Islet precursor cell (in vitro differentiated cells): ENCODE results near the gene CNPPD1.

ENCODE experiments used
- DNase-seq: peaks from one replicate; pipeline ENCODE4 v3.0.0-alpha.2; 2018

Gene CNPPD1

DNA sequence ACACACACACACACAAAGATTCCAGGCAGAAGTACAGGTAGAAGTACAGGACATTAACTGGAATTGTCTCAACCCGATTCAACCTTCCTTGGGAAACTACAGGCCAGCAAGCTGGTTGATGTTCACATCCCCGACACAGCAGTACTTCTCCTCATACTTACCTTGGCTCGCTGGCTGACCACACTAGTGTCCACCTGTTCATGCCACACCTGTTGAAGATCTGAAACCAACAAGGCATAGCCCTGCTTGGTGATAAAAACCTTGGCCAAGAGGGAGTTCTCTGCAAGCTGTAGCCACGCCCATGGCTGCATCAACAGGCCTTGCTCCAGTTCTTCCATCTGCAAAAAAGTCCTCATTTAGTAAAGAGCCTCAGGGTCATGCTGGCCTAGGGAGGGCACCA is 18.7 kb downstream of the CNPPD1 start:
- no peak for DNase-seq

DNA sequence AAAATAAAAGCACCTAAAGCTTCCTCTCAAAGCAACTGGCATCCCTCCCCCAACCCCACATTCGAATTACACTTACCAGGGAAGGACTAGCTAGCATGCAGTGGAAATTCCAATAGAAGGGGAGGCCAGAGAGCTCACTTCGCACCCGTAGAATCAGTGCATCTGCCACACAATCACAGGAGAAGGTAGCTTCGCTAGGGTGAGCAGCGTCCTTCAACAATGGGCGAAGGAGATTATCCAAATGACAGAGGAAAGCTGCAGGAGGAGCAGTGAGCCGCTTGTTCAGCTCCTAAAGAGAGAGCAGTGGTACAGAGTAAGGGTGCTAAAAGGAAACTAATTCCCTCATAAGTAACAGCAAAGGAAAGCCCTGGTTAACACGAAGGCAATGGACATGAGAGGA is 19.3 kb downstream of the CNPPD1 start:
- DNase-seq = no peak

DNA sequence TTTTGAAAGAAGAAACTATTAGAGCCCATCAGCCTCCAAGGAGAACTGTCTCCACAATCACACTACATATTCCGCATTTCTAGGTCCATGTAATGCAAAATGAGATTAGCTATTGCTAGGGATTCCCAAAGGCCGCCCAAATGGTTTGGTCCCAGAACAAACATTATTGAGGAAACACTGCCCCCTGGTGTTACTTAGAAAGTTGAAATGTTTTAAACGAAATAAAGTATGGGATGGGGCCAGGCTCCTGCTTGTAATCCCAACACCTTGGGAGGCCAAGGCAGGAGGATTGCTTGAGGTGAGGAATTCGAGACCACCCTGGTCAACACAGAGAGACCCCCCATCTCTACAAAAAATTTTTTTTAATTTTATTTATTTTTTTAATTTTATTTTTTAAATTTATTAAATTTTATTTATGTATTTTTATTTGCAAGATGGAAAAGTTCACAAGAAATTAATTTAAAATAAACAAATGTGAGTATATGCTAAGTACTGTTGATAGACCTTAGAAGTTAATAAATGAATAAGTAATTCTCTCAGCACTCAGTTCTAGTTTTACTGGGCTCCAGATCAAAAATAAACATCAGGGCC is 21.6 kb downstream of the CNPPD1 start:
- DNase-seq = no peak

DNA sequence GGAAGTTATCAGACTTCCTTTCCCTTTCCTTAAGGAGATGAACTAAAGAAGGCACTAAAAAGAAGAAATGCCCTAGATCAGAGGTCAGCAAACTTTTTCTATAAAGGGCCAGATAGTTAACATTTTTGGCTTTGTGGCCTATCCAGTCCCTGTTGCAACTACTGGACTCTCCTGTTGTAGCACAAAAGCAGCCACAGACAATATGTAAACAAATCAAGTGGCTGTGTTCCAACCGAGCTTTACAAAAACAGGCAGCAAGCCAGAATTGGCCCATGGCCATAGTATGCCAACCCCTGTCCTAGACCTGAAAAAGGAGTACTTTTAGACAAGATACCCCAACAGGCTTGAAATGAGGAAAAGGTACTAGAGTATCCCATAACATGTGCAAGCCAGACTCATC is 27.1 kb downstream of the CNPPD1 start:
- DNase-seq = no peak

DNA sequence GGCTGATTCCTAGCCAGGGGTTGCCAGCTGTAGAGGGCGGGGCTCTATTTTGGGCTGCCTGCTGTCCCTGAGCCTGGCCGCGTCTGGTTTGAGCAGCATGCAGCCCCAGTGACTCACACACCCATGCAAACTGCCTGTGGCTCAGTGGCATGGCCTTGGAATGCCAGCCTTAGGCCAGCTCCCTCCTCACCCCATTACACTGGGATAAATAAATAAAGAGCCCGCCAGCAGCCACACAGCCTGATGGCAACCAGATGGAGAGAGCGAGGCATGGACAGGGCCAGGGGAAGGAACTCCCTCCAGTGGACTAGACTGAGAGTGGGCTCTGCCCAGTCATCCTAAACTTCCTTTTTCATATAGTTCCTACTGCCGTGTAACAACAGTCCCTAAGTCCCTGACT is 34.4 kb downstream of the CNPPD1 start:
- DNase-seq = peak; percentile 81

DNA sequence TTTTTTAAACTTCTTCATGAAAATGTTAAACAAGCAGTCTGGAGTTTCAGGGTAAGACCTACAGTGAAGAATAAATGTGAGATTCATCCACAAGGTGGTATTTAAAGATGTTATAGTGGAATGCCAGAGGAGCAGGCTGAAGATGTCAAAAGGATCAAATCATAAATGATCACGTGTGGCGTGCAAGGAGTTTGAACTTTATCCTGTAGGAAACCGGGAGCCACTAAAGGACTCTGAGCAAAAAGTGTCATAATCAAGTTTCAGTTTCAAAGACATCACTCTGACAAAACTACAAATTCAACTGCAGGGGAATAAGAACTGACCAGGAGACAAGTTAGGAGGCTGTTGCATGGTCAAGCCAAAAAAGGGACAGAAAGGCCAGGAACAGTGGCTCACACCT is 36.0 kb downstream of the CNPPD1 start:
- DNase-seq = no peak

DNA sequence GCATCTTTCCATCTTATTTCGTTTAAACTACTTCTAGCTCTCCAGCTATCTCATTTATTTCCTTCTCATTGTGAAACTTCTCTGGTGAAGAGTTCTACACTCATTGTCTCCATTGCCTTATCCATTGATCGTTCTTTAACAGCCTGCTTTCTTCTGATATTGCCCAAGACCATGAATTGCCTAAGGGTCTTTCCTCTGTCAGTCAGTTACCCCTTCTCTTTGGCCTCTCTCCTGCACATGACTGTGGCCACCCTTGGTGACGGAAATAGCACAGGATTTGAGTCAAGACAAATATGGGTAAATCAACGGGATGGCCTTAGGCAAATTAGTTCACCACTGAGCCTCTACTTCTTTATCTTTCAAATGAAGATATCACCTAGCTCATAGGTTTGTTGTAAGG is 42.7 kb downstream of the CNPPD1 start:
- DNase-seq = no peak

DNA sequence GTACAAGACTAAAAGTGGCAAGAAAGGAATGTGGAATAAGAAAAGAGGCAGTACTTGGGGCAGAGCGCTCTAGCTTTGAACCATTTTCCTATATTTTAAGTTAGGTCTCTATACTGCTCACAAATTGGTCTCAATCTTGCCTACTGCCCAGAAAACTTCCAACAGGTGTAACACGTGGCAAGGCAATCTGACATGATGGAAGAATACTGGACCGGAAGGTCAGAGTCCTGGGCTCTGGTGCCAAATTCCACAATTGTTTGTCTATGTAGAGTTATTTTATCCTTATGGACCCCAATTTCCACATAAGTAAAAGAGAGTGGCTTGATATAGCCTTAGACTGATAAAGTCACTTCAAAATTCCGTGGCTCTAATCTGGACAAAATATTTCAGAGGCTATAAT is 45.0 kb downstream of the CNPPD1 start:
- no peak for DNase-seq

DNA sequence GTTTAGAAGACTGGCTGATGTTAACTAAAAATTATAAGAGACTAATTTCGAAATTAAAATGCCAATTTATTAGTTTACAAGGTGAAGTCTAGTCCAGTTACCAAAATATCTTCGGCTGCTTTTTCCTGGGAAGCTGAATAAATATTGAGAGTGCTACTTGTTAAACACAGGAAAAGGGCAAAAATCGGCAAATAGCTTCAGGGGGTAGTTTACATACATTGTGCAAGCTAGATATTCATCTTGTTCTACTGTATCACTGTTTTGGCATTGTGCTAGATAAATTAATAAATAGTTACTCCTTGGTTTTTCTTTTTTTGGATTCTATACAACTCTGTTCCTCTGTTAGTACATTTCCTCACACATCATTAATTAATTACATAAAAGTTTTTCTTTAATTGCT is 45.4 kb downstream of the CNPPD1 start:
- no peak for DNase-seq

DNA sequence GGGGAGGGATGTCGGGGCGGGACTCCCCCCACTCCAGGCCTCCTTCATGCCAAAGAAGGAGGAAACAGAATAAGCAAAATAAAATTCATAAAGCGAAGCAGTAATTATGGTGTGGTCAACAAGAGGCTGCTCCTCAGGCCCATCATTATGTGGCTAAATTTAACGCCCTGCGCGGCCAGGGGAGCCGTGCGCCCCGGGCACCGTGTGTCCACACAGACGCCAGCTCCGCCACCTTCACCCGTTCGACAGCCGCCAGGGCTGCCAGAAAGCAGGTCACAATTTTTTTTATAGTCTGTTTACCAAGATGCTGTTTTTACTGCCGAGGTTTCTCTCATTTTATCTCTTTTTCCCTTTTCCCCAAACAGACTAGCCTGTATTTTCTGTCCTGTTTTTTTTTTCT is 47.1 kb downstream of the CNPPD1 start:
- DNase-seq = no peak

DNA sequence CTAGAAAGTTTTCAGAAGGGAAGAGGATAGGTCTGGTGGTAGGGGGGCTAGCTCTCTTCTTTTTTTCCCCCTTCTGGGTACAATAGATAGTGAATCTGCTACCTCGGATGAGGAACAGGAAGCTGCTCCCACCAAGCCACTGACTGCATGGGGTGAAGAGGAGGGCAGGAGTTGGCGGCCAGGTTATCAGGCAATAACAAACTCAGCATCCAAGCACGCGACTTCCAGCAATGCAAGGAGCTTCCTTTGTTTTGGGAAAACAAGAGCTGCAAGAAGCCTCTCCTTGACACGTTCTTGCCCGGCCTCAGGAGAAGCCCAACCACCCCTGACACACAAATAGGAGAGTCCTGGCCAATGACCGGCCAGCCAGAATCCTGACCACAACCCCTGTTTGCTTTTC is 48.3 kb downstream of the CNPPD1 start:
- no peak for DNase-seq

DNA sequence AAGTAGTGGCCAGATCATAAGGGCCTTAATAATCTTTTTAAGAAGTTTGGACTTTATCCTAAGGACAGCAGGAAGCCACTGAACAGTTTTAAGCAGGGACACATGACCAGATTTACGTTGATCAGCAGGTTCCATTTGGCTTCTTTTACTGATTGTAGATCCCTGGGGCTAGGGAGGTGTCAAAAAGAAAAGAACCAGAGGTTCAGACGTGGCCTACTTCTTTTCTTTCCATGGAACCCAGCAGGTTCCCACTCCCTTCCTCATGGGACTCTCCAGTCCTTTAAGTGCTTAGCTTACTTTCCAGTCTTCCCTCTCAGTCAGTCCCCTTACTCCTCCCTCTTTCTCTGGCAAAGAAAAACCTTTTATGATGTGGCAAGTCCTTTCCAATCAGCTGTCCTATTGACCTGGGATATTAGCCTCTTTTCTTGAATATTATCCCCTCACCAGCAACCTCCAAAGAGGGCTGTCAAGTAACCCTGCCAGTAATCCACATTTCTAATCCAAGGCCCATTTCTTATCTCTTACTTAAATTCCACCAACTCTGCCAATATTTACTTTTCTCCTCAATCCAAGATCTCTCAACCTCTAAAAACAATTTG is 49.6 kb downstream of the CNPPD1 start:
- DNase-seq = no peak

DNA sequence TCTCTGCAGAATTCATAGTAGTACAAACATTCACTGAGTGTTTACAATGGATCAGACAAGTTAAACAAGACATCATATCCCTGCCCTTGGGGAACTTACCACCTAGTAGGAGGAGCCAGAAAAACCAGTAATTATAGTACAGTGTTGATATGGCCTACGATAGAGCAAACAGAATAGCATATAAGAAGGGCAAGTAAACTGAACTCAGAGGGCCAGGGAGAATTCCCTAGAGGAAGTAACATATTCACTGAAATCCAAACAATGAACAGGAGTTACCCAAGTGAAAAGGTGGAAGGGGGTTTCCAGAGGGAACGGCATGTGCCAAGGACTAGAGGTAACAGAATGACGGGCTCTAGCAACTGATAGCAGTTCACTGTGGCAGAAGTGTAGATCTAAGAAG is 50.2 kb downstream of the CNPPD1 start:
- no peak for DNase-seq

DNA sequence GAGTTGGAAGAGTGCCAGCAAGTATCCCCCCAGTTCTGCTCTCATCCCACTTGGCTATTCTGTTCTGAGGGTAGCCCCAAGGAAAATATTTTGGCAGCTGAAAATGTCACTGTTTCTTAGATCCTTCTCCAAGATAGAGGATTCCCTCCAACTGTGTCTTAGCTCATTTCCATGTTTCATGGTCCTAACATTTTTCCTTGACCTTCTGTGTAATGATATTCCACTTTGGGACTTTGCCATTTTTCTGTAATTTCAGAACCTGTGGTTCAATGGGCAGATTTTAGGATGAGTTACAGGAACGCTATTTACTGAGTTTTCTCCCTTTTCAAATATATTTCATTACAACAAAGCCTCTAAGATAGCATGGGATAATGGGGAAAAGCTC is 50.8 kb downstream of the CNPPD1 start:
- no peak for DNase-seq

DNA sequence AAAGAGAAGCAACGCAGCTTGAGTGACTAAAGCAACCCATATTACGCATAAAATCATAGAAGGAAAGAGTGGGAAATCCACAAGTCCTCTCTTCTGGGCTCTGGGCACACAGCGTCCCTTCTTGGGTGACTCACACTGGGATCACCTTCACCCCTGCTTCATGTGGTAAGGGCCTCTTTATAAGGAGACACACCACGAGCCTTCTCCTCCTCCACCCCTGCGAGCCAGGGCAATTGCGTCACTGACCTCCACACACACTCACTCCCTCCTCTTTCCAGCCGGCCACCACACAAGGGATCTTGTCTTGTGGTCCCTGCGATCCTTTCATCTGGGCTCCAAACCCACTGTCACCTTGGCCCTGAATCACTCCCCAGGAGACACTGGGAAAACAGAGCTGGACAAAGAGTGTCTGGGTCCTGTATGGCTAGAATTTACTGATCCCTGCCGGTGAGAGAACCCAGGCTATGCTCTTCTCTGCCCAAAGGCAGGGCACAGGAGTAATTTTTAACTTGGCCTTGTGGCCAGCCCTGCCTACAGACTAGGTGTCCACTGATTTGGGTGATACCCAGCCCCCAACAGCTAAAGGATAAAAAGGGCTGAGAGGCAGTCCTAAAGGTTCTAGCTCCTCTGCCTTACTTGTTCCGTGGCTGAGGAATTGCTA is 51.4 kb downstream of the CNPPD1 start:
- peak; percentile 63 for DNase-seq

DNA sequence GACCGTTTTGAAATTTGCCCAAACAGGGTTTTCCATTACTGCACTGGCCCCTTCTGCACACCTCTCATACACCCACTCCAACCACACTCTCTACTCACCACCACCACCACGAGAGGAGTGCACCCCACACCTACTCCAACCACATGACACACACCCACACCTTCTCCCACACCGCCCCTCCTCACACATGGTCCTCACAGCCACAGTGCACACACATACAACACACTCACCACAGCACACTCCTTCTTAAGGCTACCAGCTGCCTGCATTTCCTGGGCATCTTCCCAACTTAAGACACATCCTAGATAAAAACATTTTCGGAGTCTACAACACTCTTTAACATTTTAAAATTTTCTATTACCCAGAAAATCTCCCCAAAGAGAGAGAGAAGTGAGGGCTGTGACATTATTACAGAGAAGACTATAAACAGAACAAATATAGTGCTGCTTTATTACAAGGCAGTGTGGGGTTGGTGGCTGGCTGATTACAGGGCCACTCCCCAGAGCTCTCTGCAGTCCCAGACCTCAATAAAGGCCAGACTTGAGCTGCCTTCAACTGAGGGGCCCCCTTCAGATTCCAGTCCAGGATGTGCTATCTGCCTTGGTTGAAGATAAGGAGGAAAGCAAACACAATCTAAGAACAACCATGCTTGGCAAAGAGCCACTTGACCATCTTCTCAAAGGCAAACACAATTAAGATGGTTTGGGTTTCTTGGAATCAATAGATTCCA is 52.2 kb downstream of the CNPPD1 start:
- DNase-seq = no peak

DNA sequence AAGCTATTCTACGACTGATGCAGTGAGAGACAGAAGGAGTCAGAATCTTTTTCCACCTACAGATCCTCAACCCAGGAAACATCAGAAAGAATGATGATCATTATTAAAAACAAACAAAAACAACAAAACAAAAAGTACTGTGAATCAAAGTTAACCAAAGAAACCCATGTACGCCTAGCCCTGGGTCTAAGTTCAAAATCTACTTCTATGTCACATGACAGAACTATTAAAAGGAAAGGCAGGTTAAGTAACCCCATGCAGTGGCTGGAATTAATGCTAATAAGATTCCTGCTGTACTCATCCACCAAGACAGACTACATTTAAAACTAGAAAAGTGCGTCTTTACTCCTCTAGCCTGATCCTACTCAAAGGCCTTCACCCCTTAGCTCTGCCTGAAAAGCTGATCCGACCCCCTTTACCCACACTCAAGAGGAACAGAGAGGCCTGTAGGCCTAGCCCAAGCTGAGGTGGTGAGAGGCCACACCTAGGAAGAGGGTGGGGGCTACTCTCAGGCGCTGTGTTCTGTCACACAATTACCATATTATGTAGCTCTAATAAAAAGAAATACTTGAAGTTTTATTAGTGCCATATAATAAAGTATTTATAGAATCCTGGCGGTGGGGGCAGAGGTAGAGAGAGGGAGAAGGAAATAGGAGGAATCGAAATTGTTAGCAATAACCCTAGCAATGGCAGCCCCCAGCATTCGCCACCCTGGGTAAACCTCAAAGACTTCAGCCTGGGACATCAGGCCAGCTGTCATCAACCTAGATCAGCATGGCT is 53.2 kb downstream of the CNPPD1 start:
- no peak for DNase-seq

DNA sequence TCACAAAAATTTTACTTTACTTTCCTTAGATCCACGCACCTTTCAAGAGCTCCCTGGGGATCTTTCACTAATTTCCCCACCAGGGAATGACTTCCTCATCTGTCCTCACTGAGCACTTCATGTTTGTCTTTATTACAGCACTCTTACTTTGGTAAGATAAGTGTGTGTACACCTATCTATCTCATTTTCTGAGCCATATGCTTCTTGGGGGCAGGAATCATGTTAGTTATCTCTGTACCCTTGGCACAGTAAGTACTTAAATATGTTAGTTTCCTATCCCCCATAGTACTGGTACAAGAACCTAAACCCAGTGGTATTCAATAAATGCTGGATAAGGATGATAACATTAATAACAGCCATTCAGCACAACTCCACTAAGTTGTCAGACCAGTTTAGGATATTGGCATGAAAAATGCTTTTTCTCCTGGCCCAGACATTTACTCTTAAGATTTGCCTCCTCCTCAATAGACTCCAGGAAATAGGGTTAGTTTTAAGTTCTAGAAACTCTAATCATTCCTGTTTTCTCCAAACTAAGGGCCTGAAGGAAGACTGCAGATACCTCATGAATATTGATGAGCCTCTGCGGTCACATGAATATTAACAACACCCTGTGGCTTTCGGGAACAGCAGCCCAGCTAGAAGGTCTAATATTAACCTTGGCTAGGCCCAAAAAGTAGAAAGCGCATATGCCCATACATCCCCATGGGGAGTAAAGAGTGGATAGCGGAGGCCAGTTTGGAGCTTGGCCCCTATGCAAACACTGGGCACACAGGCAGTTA is 54.3 kb downstream of the CNPPD1 start:
- DNase-seq = no peak
